Neuronal stem cell (in vitro differentiated cells): ENCODE data around the gene NRSN2.
"Not testable (repeated sequence)": the region's sequence is repeated elsewhere in the genome, so short reads cannot be mapped to it uniquely, and the experiment has no call there.

Experiments used
- DNase-seq: peaks from one replicate; pipeline ENCODE4 v3.0.0-alpha.2; 2013; ENCODE audit warnings: low spot score
- H2AFZ ChIP-seq: one replicate; pipeline ENCODE4 v1.6.1; 2013; ENCODE audit warnings: mild to moderate bottlenecking, low read length, inconsistent platforms
- H2AK5ac ChIP-seq: 2 replicates; pipeline ENCODE4 v1.6.1; 2013; ENCODE audit warnings: low read depth, mild to moderate bottlenecking, inconsistent platforms, low read length, moderate library complexity, mixed read lengths
- H2BK120ac ChIP-seq: 2 replicates; pipeline ENCODE4 v1.6.1; 2013; ENCODE audit warnings: low read depth, mild to moderate bottlenecking, inconsistent platforms, low read length, moderate library complexity, mixed read lengths
- H2BK12ac ChIP-seq: one replicate; pipeline ENCODE4 v1.6.1; 2013; ENCODE audit warnings: low read length, inconsistent platforms
- H2BK15ac ChIP-seq: 2 replicates; pipeline ENCODE4 v1.6.1; 2013; ENCODE audit warnings: mild to moderate bottlenecking, low read length, inconsistent platforms, mixed read lengths
- H2BK5ac ChIP-seq: one replicate; pipeline ENCODE4 v1.6.1; 2013; ENCODE audit warnings: inconsistent platforms, mild to moderate bottlenecking, low read length, moderate library complexity
- H3K14ac ChIP-seq: one replicate; pipeline ENCODE4 v1.6.1; 2013; ENCODE audit warnings: low read length, inconsistent platforms
- H3K18ac ChIP-seq: 2 replicates; pipeline ENCODE4 v1.6.1; 2013; ENCODE audit warnings: low read length, inconsistent platforms
- H3K23ac ChIP-seq: 2 replicates; pipeline ENCODE4 v1.6.1; 2013; ENCODE audit warnings: low read depth, mild to moderate bottlenecking, mixed read lengths, low read length, inconsistent platforms; ENCODE audit not compliant: poor library complexity
- H3K27ac ChIP-seq: replicated peaks from 3 replicates; pipeline ENCODE4 v1.5.1; 2013; ENCODE audit warnings: low read length, inconsistent platforms
- H3K27me3 ChIP-seq, 3 experiments: 2 replicates each; pipeline ENCODE4 v1.6.1; 2013; ENCODE audit warnings: low read length in 3 of 3, mild to moderate bottlenecking in 2 of 3, inconsistent platforms in 1 of 3, low read depth in 1 of 3, mixed read lengths in 1 of 3, moderate library complexity in 1 of 3; ENCODE audit not compliant: control insufficient read depth in 3 of 3, insufficient read depth in 3 of 3
- H3K36me3 ChIP-seq, 2 donors: replicated peaks in 1 of 2; 2 replicates each; pipeline ENCODE4 v1.6.1; 2013; ENCODE audit warnings: low read length in 2 of 2; ENCODE audit not compliant: control insufficient read depth in 2 of 2, insufficient read depth in 2 of 2
- H3K4ac ChIP-seq: 2 replicates; pipeline ENCODE4 v1.6.1; 2013; ENCODE audit warnings: inconsistent platforms, mild to moderate bottlenecking, low read length, moderate library complexity
- H3K4me1 ChIP-seq, 2 donors: 1 replicate in 1 of 2; 2 replicates in 1 of 2; pipeline ENCODE4 v1.6.1; 2013; ENCODE audit warnings: low read length in 2 of 2, low read depth in 1 of 2; ENCODE audit not compliant: control insufficient read depth in 2 of 2, insufficient read depth in 1 of 2
- H3K4me2 ChIP-seq: one replicate; pipeline ENCODE4 v1.6.1; 2013; ENCODE audit warnings: mild to moderate bottlenecking, low read length, inconsistent platforms; ENCODE audit not compliant: insufficient read depth, poor library complexity, severe bottlenecking
- H3K4me3 ChIP-seq, 2 donors: 2 replicates each; pipeline ENCODE4 v1.5.1; 2013; ENCODE audit warnings: low read length in 2 of 2, mild to moderate bottlenecking in 2 of 2, inconsistent platforms in 1 of 2, moderate library complexity in 1 of 2
- H3K79me1 ChIP-seq: one replicate; pipeline ENCODE4 v1.6.1; 2013; ENCODE audit warnings: low read depth, mild to moderate bottlenecking, inconsistent platforms, low read length, moderate library complexity
- H3K9ac ChIP-seq: one replicate; pipeline ENCODE4 v1.6.1; 2013; ENCODE audit warnings: mild to moderate bottlenecking, low read depth, low read length, inconsistent platforms; ENCODE audit not compliant: poor library complexity
- H3K9me3 ChIP-seq, 2 donors: replicated peaks in 1 of 2; 2 replicates each; pipeline versions ENCODE3 to v1.6.1; 2013; ENCODE audit warnings: low read length in 2 of 2, mild to moderate bottlenecking in 2 of 2, inconsistent platforms in 1 of 2, low read depth in 1 of 2, mixed read lengths in 1 of 2, moderate library complexity in 1 of 2; ENCODE audit not compliant: control insufficient read depth in 2 of 2, insufficient read depth in 1 of 2
- H4K8ac ChIP-seq: one replicate; pipeline ENCODE4 v1.6.1; 2013; ENCODE audit warnings: low read depth, mild to moderate bottlenecking, inconsistent platforms, low read length, moderate library complexity
- H4K91ac ChIP-seq: one replicate; pipeline ENCODE4 v1.6.1; 2013; ENCODE audit warnings: low read length, low read depth, mild to moderate bottlenecking, inconsistent platforms; ENCODE audit not compliant: poor library complexity
- WGBS, 2 donors: extraction: QIAGEN DNeasy Blood & Tissue Kit; methylation state at CpG; one replicate each; pipeline ENCODE4 v1.1.7; 2013; ENCODE audit warnings: missing lambda C conversion rate in 2 of 2, mixed read lengths in 1 of 2; ENCODE audit not compliant: insufficient read length in 2 of 2, insufficient replicate concordance in 1 of 2; ENCODE audit errors: extremely low coverage in 2 of 2; 5-methylcytosine and 5-hydroxymethylcytosine counted together

The NRSN2 gene

DNA sequence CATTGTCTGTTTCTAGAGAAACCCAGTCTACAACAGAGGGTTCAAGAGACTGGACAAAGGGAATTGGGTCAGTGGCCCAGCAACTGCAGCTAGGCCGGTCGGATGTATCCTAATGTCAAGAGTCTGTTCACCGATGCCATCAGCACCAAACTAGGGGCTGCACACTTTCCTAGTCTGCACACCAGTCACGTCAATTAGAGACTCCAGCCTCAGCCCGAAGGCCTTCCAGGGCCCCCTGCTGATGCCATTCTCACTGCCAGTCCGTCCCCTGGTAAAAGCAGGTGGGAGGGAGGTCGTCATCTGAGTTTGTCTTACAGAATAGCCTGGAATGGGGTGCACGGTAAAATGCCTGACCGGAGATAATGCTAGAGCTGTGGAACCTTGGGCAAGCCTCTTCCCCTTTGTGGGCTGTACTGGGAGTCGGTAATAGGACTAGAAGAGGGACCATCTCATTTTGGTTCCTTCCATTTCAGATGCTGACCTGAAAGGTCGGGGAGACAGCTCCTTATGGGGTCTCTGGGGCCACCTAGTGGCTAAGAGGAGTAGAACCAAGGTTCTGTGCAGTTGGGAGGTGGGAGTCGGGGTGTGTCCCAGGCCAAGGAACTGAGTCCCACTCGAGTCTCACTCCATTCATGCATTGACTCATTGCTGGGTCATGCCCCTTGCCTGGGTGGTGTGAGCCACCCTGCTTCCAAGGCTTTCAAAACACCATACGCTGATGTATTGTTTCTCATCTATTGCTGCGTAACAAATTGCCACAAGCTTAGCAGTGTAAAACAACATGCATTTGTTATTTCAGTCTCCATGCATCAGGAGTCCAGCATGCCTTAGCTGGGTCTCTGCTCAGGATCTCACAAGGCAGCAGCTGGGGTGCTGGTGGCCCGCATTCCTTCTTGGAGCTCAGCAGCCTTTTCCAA is 16.4 kb upstream of the NRSN2 start:
- Histone ChIP-seq H4K91ac (no peak overlapping the region), H3K14ac (no peak overlapping the region), H2BK120ac (no peak overlapping the region), H3K9me3 (peaks cover 0 to 2% of the 10 kb centered on the region in 2 donors), H3K23ac (no peak overlapping the region), H3K4me3 (no peak overlapping the region), H3K4ac (no peak overlapping the region), H2BK15ac (no peak overlapping the region), H2BK12ac (no peak overlapping the region), H2AFZ (no peak overlapping the region), H4K8ac (no peak overlapping the region), H2BK5ac (no peak overlapping the region), H3K18ac (no peak overlapping the region), H3K9ac (no peak overlapping the region), H2AK5ac (no peak overlapping the region), H3K27ac (peak overlapping the region; percentile 14), H3K4me2 (no peak overlapping the region), H3K36me3 (peaks cover 22 to 38% of the 10 kb centered on the region in 2 donors), H3K27me3 (no peaks in the 10 kb centered on the region), H3K4me1 (peaks cover 23 to 31% of the 10 kb centered on the region in 2 donors), H3K79me1 (peaks cover 10% of the 10 kb centered on the region)
- peak; percentile 67 for DNase-seq
- WGBS, 2 donors, result no CpG with 5 or more reads among the region's 16 CpGs

DNA sequence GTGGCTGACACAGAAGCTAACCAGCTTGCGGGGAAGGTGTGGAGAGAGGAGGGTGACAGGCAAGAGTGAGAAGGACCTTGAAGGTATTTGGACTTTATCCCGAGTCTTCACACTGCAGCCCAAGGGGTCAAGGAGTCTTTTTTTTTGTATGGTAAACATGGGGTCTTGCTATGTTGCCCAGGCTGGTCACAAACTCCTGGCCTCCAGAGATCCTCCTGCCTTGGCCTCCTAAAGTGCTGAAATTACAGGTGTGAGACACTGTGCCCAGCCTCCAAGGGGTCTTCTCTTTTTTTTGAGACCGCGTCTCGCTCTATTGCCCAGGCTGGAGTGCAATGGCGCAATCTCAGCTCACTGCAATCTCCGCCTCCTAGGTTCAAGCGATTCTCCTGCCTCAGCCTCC is 12.3 kb upstream of the NRSN2 start:
- peaks cover 7 to 15% of the 10 kb centered on the region in 2 donors for H3K36me3 ChIP-seq
- H3K4me3 ChIP-seq, result no peak overlapping the region
- no peak overlapping the region for H2BK120ac ChIP-seq
- H2BK12ac ChIP-seq, result no peak overlapping the region
- H2BK15ac ChIP-seq, result no peak overlapping the region
- no peak overlapping the region for H2AFZ ChIP-seq
- DNase-seq, result no peak
- no peak overlapping the region for H3K4me2 ChIP-seq
- no peak overlapping the region for H2AK5ac ChIP-seq
- H3K27ac ChIP-seq, result no peak overlapping the region
- no peak overlapping the region for H4K8ac ChIP-seq
- H3K27me3 ChIP-seq, result no peaks in the 10 kb centered on the region
- H2BK5ac ChIP-seq, result no peak overlapping the region
- H3K9ac ChIP-seq, result no peak overlapping the region
- peaks cover 3% of the 10 kb centered on the region for H3K79me1 ChIP-seq
- H3K14ac ChIP-seq, result no peak overlapping the region
- H3K9me3 ChIP-seq, result peaks cover 0 to 2% of the 10 kb centered on the region in 2 donors
- no peak overlapping the region for H3K18ac ChIP-seq
- no peak overlapping the region for H3K23ac ChIP-seq
- H3K4ac ChIP-seq, result no peak overlapping the region
- H4K91ac ChIP-seq, result no peak overlapping the region
- no CpG with 5 or more reads among the region's 8 CpGs for WGBS, 2 donors
- peaks cover 9 to 12% of the 10 kb centered on the region in 2 donors for H3K4me1 ChIP-seq

DNA sequence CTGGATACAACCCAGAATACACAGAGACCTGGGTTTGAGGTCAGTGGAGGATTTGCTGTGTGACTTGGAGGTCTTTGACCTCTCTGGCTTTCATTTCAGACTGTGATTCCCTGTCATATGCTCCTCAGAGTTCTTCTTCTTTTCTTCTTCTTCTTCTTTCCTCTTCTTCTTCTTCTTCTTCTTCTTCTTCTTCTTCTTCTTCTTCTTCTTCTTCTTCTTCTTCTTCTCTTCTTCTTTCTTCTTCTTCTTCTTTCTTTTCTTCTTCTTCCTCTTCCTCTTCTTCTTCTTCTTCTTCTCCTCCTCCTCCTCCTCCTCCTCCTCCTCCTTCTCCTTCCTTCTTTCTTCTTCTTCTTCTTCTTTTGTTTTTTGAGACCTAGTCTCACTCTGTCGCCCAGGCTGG is 10.9 kb upstream of the NRSN2 start:
- not testable (repeated sequence) for H3K27ac ChIP-seq, H2BK120ac ChIP-seq, H3K79me1 ChIP-seq, H3K36me3 ChIP-seq, H2BK12ac ChIP-seq, H2AFZ ChIP-seq, H2BK15ac ChIP-seq, H4K8ac ChIP-seq, H3K23ac ChIP-seq, H2AK5ac ChIP-seq, H3K9ac ChIP-seq, H3K4me1 ChIP-seq, H3K4me3 ChIP-seq, H3K18ac ChIP-seq, H3K27me3 ChIP-seq, H3K9me3 ChIP-seq, H4K91ac ChIP-seq, H2BK5ac ChIP-seq, H3K4ac ChIP-seq, H3K14ac ChIP-seq, H3K4me2 ChIP-seq, DNase-seq
- WGBS, 2 donors, result no CpG with 5 or more reads among the region's 1 CpG

GRCh38 chr20:341682-342081 is 5.2 kb upstream of the NRSN2 start:
- no peaks in the 10 kb centered on the region for H3K9me3 ChIP-seq
- WGBS, 2 donors, result no CpG with 5 or more reads among the region's 2 CpGs
- no peak overlapping the region for H2BK12ac ChIP-seq
- H3K4me2 ChIP-seq, result no peak overlapping the region
- no peak overlapping the region for H3K23ac ChIP-seq
- H2AK5ac ChIP-seq, result no peak overlapping the region
- H2BK15ac ChIP-seq, result no peak overlapping the region
- no peak overlapping the region for H3K9ac ChIP-seq
- peaks cover 0 to 3% of the 10 kb centered on the region in 2 donors for H3K36me3 ChIP-seq
- no peak overlapping the region for H3K14ac ChIP-seq
- no peaks in the 10 kb centered on the region for H3K27me3 ChIP-seq
- H3K4ac ChIP-seq, result no peak overlapping the region
- DNase-seq, result no peak
- H2BK120ac ChIP-seq, result no peak overlapping the region
- no peak overlapping the region for H4K8ac ChIP-seq
- H3K79me1 ChIP-seq, result no peaks in the 10 kb centered on the region
- peaks cover 4 to 5% of the 10 kb centered on the region in 2 donors for H3K4me1 ChIP-seq
- H3K4me3 ChIP-seq, result no peak overlapping the region
- no peak overlapping the region for H2BK5ac ChIP-seq
- H3K18ac ChIP-seq, result no peak overlapping the region
- no peak overlapping the region for H2AFZ ChIP-seq
- no peak overlapping the region for H3K27ac ChIP-seq
- no peak overlapping the region for H4K91ac ChIP-seq
